Right atrium auricular region (tissue), 2 donors: ENCODE data around the gene MPPED1. TPM values are rescaled to one million over a fixed set of nuclear protein-coding genes. Genes with fewer than 3 reads are reported as not detected.

Source experiments
- DNase-seq: peaks from one replicate; pipeline ENCODE4 v3.0.0-alpha.2; 2019; ENCODE audit warnings: low spot score
- H3K27ac ChIP-seq, 2 donors: fragments of 200-600 bp; sonication (generic); 1 replicate in 1 of 2; 2 replicates in 1 of 2; pipeline ENCODE4 v1.5.1; 2016 to 2019
- H3K27me3 ChIP-seq, 2 donors: fragments of 200-600 bp; sonication (generic); one replicate each; pipeline versions ENCODE4 v1.5.1 to v1.6.0; 2017 to 2019
- H3K36me3 ChIP-seq: fragments of 200-600 bp; sonication (generic); one replicate; pipeline ENCODE4 v1.5.1; 2016
- H3K4me1 ChIP-seq, 2 donors: fragments of 200-600 bp; sonication (generic); one replicate each; pipeline versions ENCODE4 v1.5.1 to v1.6.0; 2017 to 2019
- H3K4me3 ChIP-seq, 2 donors: fragments of 200-600 bp; sonication (generic); 1 replicate in 1 of 2; 2 replicates in 1 of 2; pipeline ENCODE4 v1.5.1; 2017 to 2019; ENCODE audit warnings: mild to moderate bottlenecking in 1 of 2, moderate library complexity in 1 of 2
- H3K9me3 ChIP-seq, 2 donors: fragments of 200-600 bp; sonication (generic); one replicate each; pipeline ENCODE4 v1.5.1; 2019
- total RNA-seq, 2 donors: library from RNA; depleted of rRNA; stranded (reverse); fragments of >200 nt; gene quantifications; one replicate each; pipeline ENCODE4 v1.1.0, GENCODE V29; 2016
- TF ChIP-seq, protein P1 (sequence below), 2 donors: fragments of 200-600 bp; sonication (generic); IDR thresholded peaks; one replicate each; pipeline ENCODE4 v1.5.1; 2019; ENCODE audit warnings: antibody characterized with exemption in 2 of 2

The MPPED1 gene
- total RNA-seq, 2 donors from 2014 or later = not detected

DNA sequence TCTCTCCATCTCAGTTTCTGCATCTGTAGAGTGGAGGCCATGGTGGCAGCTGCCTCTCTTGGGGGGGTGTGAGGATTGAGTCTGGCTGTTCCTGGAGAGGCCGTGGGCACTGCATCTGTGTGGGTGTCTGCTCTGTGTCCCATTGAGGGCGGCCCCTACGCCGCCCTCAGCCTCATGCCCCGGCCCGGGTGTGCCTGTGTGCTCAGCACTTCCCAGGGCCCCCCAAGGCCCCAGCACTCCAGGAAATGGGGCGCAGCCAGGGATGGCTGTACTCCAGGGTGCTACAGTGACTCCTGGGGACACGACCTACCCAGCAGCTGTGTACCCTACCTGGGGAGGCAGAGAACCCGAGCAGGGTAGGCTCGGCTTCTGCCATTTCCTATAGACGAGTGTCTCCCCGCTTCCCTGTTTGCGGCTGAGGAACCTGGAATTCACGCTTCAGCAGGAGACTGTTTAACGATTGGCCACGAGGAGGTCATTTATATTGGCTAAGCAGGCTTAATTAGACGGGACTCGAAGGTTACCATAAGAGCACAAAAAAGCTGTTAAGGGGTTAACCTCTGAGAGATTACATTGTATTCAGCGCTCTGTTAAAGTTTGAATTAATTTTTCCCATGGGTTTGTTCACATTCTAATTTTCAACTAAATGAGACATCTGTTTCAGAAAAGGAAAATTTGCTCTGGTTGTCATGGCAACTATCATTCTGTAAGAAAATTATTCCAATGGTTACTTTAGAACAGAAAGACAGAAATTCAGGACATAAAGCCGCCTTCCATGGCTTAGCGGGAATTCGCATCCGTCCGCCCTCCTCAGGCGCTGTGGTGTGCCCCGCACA is 76.4 kb downstream of the MPPED1 start:
- no peak for DNase-seq
- no peaks in the 10 kb centered on the region for H3K9me3 ChIP-seq

DNA sequence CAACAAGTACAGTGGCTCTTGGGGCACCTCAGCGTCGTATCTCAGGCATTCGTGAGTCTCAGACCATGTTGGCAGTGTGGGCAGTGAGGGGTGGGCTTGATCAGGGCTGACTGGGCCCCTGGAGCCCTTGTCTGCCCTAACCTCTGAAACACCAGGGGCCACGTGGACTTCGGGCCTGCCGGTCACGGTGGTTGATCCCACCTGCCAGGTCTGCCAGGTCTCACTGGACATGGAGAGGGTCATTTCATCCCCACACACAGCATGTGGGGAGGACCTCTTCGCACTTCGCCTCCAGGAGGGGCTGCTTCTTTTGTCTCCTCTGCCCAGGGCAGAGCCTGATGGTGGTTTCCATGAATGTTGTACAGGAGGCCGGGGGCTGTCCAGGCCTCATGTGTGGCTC is 77.1 kb downstream of the MPPED1 start:
- Histone ChIP-seq H3K9me3 (no peaks in the 10 kb centered on the region), H3K36me3 (no peaks in the 10 kb centered on the region), H3K27me3 (no peaks in the 10 kb centered on the region), H3K27ac (no peak overlapping the region), H3K4me3 (no peak overlapping the region), H3K4me1 (no peaks in the 10 kb centered on the region)
- no peak for DNase-seq
- TF ChIP-seq, protein P1, sequence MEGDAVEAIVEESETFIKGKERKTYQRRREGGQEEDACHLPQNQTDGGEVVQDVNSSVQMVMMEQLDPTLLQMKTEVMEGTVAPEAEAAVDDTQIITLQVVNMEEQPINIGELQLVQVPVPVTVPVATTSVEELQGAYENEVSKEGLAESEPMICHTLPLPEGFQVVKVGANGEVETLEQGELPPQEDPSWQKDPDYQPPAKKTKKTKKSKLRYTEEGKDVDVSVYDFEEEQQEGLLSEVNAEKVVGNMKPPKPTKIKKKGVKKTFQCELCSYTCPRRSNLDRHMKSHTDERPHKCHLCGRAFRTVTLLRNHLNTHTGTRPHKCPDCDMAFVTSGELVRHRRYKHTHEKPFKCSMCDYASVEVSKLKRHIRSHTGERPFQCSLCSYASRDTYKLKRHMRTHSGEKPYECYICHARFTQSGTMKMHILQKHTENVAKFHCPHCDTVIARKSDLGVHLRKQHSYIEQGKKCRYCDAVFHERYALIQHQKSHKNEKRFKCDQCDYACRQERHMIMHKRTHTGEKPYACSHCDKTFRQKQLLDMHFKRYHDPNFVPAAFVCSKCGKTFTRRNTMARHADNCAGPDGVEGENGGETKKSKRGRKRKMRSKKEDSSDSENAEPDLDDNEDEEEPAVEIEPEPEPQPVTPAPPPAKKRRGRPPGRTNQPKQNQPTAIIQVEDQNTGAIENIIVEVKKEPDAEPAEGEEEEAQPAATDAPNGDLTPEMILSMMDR (IDR thresholded peaks at IDR 0.05) = no peak

More for the DNA sequence above, 76.4 kb downstream of the MPPED1 start:
- no peaks in the 10 kb centered on the region for H3K36me3 ChIP-seq
- no peaks in the 10 kb centered on the region for H3K4me1 ChIP-seq
- no peak overlapping the region for H3K4me3 ChIP-seq
- TF ChIP-seq, protein P1 (IDR thresholded peaks at IDR 0.05) = no peak
- no peak overlapping the region for H3K27ac ChIP-seq
- no peaks in the 10 kb centered on the region for H3K27me3 ChIP-seq

DNA sequence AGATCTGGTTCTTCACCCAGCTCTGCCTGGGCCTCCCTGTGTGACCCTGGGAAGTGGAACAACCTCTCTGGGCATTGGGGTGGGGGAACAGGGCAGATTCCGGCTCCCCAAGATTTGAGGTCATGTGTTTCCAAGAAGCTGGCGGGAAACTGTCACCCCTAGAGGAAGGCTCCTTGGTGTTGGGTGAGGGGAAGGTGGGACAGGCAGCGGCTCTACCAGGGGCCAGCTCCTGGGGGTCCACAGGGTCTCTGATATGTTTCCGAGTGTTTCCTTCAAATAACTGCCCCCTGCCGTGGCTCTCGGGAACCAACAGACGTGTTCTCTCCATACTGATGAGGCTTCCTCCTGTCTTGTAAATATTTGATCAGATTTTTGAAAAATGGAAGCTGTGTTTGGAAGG is 78.5 kb downstream of the MPPED1 start:
- Histone ChIP-seq H3K27me3 (no peaks in the 10 kb centered on the region), H3K27ac (no peak overlapping the region), H3K9me3 (no peaks in the 10 kb centered on the region), H3K36me3 (no peaks in the 10 kb centered on the region), H3K4me1 (no peaks in the 10 kb centered on the region), H3K4me3 (no peak overlapping the region)
- TF ChIP-seq, protein P1 (IDR thresholded peaks at IDR 0.05) = no peak
- DNase-seq = no peak

DNA sequence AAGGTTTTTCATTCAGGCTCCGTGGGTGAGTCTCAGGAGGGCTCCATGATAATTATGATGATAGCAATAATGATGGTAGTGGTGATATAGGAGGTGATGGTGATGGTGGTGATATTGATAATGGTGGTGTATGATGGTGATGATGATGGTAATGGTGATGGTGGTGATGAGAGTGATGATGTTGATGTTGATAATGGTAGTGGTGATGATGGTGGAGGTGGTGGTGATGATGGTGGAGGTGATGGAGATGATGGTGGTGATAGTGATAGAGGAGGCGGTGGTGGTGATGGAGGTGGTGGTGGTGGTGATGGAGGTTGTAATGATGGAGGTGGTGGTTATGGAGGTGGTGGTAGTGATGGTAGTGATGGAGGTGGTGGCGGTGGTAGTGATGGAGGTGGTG is 79.4 kb downstream of the MPPED1 start:
- no peak overlapping the region for H3K27ac ChIP-seq
- H3K4me1 ChIP-seq = no peaks in the 10 kb centered on the region
- no peak overlapping the region for H3K4me3 ChIP-seq
- TF ChIP-seq, protein P1 (IDR thresholded peaks at IDR 0.05) = no peak
- H3K27me3 ChIP-seq = no peaks in the 10 kb centered on the region
- no peak for DNase-seq
- no peaks in the 10 kb centered on the region for H3K36me3 ChIP-seq
- no peaks in the 10 kb centered on the region for H3K9me3 ChIP-seq

DNA sequence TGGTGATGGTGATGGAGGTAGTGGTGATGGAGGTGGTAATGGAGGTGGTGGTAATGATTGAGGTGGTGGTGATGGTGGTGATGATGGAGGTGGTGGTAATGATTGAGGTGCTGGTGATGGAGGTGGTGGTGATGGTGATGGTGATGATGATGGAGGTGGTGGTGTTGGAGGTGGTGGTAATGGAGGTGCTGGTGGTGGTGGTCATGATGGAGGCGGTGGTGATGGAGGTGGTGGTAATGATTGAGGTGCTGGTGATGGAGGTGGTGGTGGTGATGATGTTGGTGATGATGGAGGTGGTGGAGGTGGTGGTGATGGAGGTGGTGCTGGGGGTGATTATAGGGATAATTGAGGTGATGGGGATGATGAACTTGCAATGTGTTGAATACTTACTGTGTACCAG is 79.9 kb downstream of the MPPED1 start:
- no peak for DNase-seq
- no peaks in the 10 kb centered on the region for H3K9me3 ChIP-seq
- no peaks in the 10 kb centered on the region for H3K27me3 ChIP-seq
- H3K36me3 ChIP-seq = no peaks in the 10 kb centered on the region
- H3K4me3 ChIP-seq = no peak overlapping the region
- H3K4me1 ChIP-seq = no peaks in the 10 kb centered on the region
- no peak overlapping the region for H3K27ac ChIP-seq
- TF ChIP-seq, protein P1 (IDR thresholded peaks at IDR 0.05) = no peak

DNA sequence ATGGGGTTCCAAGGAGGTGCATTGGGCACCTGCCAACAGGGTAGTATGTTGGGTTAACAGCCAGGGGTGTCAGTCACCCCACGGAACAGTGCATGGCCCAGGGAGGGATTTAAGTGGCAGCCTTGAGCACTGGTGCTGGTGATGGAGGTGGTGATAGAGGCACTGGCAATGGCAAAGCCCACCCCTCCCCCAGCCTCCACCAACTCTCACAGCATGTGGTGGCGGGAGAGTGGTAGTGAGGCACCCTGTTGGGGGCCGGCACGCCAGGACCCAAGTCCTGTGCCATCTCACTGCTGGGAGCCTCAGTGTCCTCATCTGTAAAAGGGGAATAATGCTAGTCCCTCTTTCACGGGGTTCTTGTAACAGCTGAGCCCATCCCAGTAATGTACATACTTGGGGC is 81.5 kb downstream of the MPPED1 start:
- TF ChIP-seq, protein P1 (IDR thresholded peaks at IDR 0.05) = no peak
- Histone ChIP-seq H3K27ac (no peak overlapping the region), H3K27me3 (no peaks in the 10 kb centered on the region), H3K36me3 (no peaks in the 10 kb centered on the region), H3K4me1 (no peaks in the 10 kb centered on the region), H3K9me3 (no peaks in the 10 kb centered on the region), H3K4me3 (no peak overlapping the region)
- DNase-seq = no peak
